Measurements from ENCODE around the gene TAP1. TPM values are rescaled to one million over a fixed set of nuclear protein-coding genes. Genes with fewer than 3 reads are reported as not detected.

The TAP1 gene
- total and polyA plus RNA-seq, 10 of the 15 experiments (the other 5 are each of a cell fraction or from before 2014, with no cell fraction given) = 33.4 to 249 (median 169) TPM

DNA sequence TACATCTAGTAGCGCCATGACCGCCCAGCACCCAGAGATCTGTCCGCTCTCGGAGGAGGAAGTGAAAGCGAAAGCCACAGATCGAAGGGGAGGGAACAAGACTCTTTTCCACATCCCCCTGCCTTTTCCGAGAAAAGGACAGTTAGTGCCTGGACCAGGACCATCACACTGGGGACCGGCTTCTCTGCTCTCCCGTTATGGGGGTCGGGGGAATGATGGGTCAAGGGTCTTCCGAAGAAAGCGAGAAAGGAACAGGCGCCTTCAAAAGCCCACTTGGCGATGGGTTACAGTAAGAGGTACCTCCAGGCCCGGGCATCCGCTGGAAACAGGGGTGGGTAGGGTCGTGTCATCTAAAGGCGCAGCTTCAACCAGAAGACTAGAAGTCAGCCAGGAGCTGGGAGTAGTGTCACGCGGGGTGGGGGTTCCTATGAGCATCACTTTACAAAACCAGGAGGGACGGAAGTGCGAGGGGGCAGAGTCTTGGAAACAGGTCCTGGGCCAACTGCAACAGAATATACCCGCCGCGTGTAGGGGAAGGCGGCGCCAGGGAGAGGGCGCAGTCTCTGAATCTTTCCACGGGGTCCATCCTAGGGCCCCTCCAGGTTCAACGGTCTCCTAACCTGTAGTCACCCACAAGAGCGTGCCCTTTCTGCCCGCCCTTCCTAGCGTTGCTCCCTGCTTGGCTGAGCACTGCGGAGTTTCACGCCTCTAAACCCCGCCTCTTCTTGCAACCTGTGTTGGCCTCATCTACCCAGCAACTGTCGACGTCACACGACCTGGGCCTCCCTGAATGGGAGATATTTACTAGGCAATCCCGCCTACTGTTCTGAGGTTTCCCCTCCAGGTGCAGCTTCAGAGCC is 9.3 kb downstream of the TAP1 start, which contains the start of gene PSMB8 (continued):
- TF ChIP-seq BCL11A (IDR thresholded peaks at IDR 0.05; ENCODE audit: low read depth, low read length) (peak; percentile 52; the same call in 1 of the 2 replicates), SMAD5 (IDR thresholded peaks at IDR 0.05; ENCODE audit: low read depth) (peak; percentile 58), ATF7 (IDR thresholded peaks at IDR 0.05; ENCODE audit: low read depth) (peak; percentile 34; the same call in 1 of the 2 replicates), NFIC (IDR thresholded peaks at IDR 0.05; ENCODE audit: low read depth, low read length) (no peak), POLR2A (IDR thresholded peaks at IDR 0.05; ENCODE audit: low read depth, low read length) (peak; percentile 81), STAT1 (conservative IDR thresholded peaks at IDR 0.05) (0 out of 2 replicates have a peak, but pooled peaks have one; percentile 24), TBL1XR1 (IDR thresholded peaks at IDR 0.05; ENCODE audit: low read depth, low read length) (0 out of 2 replicates have a peak, but pooled peaks have one; percentile 42), RBBP5 (conservative IDR thresholded peaks at IDR 0.05) (0 out of 2 replicates have a peak, but pooled peaks have one; percentile 29), SPI1 (IDR thresholded peaks at IDR 0.05; ENCODE audit: borderline replicate concordance, insufficient read depth, low read depth, low read length) (peak; percentile 98), TAF1 (IDR thresholded peaks at IDR 0.05; ENCODE audit: borderline replicate concordance, low read depth, low read length) (peak; percentile 93), ASH2L (IDR thresholded peaks at IDR 0.05; ENCODE audit: borderline replicate concordance, low read depth) (peak; percentile 64; the same call in 1 of the 2 replicates), PAX5 (IDR thresholded peaks at IDR 0.05; ENCODE audit: borderline replicate concordance, low read depth, low read length) (peak; percentile 98), JUND (IDR thresholded peaks at IDR 0.05; ENCODE audit: low read depth, low read length) (no peak)
